HS-5 (cell line): ENCODE measurements around the gene QPCT.
A peak's percentile ranks its signal among the peaks of the same experiment; 100 is the strongest.
"Not testable (repeated sequence)": the region's sequence is repeated elsewhere in the genome, so short reads cannot be mapped to it uniquely, and the experiment has no call there.

Experiments used
- DNase-seq: peaks from one replicate; pipeline ENCODE4 v3.0.0-alpha.2; 2012; ENCODE audit warnings: low read depth

The QPCT gene

DNA sequence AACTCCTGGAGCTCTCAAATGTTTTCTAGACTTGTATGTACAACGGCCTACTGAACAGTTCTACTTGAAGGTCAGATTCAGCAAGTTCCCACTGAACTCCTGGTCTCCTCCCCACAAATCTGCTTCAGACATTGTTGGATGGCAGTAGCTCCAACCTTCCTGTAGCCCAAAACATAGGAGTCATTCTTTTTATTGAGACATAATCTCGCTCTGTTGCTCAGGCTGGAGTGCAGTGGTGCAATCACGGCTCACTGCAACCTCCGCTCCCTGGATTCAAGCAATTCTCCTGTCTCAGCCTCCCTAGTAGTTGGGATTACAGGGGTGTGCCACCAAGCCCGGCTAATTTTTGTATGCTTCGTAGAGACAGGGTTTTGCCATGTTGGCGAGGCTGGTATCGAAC, 47.3 kb downstream of the QPCT start:
- DNase-seq: no peak

DNA sequence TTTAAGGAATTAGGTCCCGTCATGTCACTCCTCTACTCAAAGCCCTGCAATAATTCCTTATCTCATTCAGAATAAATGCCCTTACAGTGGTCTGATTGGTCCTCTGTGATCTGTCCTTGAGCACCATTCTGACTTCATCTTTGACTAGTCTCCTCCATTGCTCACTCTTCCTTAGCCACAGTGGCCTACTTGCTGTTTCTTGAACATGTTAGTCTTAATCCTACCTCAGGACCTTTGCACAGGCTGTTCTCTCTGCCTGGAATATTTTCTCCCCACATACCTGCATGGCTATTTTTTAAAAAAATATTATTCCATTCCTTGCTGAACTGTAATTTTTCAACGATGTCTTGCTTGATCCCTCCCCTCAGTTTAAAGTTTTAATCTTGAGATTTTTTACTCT, 48.0 kb downstream of the QPCT start:
- DNase-seq: no peak

- no peak for DNase-seq
These were observed 49.8 kb downstream of the QPCT start for GRCh38 chr2:37394263-37394662.

DNA sequence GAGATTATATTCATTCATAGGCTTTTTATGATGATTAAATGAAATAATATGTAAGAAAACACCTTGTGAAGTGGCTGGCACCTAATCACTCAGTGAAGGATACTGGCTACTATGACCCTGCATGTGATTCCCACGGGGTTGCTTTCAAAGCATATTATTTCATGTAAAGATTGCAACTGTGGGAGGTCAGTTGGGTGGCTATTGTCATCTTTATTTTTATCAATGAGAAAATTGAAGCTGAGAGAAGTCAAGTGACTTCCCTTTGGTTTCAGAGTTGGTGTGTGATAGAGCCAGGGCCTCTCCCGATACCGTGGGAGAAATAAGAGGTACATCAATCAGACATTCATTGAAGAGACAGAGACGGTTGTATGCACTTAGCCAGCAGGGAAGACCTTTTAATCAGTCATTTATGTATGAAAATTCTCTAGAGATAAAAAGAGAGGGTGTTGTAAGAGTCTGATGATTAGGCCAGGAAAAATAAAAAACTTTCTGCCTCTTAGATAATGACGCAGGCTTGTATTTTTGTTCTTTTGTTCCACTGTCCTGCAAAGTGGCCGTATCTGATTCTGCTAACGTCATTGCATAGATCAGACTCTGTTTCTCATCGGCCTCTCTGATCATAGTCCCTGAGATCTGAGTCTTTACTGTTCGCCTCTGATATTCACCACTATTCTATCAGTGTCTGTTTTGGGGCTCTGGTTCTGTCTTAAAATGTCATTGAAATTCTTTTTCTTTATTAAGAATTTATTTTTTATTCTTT, 50.5 kb downstream of the QPCT start:
- DNase-seq: no peak

GRCh38 chr2:37396890-37397565, 52.6 kb downstream of the QPCT start:
- no peak for DNase-seq

DNA sequence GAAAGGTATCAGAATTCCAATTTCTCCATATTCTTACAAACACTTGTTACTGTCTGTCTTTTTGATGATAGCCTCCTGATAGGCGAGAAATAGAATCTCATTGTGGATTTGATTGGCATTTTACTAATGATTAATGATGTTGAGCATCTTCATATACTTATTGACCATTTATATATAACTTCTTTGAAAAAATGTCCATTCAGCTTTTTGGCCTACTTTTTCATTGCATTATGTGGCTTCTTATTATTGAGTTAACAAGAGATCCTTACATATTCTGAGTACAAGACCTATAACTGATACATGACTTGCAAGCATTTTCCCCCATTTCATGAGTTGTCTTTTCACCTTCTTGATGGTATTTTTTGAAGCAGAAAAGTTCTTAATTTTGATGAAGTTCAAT, 54.6 kb downstream of the QPCT start:
- DNase-seq: no peak

- no peak for DNase-seq
These were observed 55.6 kb downstream of the QPCT start for GRCh38 chr2:37400041-37400440.

DNA sequence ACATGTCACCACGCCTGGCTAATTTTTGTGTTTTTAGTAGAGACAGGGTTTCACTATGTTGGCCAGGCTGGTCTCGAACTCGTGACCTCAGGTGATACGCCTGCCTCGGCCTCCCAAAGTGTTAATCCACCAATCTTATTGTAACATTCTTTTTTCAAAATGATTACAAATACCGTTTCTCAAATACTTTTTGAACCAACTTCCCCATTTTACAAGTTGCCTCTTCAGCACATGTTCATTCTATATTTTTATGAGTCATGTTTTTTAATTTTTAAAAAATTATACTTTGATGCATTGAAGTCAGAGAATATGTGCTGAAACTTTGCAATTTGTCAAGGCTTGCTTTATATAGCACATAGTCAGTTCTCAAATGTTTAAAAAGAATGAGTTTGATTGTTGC, 58.2 kb downstream of the QPCT start:
- DNase-seq: no peak

DNA sequence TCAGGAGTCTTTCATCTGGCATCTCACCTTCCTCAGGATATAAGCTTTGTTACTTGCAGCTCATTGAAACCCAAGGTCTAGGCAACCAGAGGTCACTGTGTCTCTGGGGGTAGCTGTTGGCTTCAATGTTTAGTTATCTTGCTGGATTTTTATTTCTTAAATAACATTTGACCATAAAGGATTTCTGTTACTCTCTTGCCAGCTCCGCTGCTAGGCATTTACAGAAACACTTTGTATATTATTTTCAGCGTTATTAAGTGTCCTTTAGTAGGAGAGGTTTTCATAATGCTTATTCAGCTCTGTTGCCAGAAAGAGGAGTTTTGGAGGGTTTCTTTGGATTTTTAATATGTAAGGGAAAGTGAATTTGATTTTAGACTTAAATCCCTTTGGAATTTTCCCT, 61.4 kb downstream of the QPCT start:
- DNase-seq: no peak

GRCh38 chr2:37412231-37412630, 67.8 kb downstream of the QPCT start:
- no peak for DNase-seq

DNA sequence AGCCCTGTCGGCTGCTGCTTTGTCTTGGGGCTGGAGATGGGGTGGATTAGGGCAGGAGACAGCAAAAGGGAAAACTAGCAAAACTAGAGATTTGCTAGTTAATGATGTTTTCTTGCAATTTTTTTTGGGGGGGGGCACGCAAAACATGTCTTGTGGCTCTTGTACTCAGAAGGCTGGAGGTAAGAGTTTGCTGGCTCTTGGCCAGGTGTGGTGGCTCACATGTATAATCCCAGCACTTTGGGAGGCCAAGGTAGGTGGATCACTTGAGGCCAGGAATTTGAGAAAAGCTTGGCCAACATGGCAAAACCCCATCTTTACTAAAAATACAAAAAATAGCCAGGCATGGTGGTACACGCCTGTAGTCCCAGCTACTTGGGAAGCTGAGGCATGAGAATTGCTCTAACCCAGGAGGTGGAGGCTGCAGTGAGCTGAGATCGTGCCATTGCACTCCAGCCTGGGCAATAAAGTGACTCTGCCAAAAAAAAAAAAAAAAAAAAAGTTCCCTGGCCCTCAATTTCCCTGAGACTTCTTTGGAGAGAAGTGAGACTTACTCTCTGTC, 69.6 kb downstream of the QPCT start:
- DNase-seq: not testable (repeated sequence)

GRCh38 chr2:37414470-37414949, 70.1 kb downstream of the QPCT start:
- DNase-seq: peak; percentile 42

- DNase-seq: no peak
These were observed 70.8 kb downstream of the QPCT start for GRCh38 chr2:37415128-37415820.

DNA sequence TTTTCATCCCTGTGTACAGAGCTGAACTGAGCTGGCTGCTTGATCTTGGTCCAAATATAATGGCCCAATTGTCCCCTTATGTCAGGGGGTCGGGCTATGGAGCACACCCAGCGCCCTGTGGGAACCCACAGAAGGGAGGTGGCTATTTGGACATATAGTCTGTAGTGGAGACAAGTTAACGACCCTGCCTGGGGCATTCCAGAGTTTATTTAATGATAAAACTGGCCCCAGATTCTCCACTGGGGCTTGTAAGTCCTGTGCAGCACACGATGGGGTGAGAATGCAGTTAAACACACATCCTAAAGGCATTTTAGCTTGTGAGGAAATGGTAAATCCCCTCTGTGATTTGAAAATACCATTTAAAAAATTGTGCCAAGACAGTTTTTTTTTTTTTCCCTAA, 72.9 kb downstream of the QPCT start:
- no peak for DNase-seq

DNA sequence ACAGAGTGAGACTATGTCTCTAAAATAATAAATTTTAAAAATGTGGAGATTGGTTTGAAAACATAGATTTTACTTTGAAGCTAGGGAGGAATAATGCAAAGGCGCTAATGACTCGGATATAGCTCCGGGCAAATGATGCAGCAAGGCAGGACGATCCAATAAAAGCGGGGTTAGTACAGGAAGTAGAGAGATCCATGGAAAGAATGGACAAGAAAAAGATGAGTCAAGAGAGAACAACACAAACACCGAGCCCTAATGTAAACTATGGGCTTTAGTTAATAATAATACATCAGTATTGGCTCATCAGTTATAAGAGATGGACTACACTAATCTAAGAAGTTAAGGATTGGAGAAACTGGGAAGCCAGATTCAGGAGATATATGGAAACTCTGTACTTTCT, 74.5 kb downstream of the QPCT start:
- DNase-seq: no peak

DNA sequence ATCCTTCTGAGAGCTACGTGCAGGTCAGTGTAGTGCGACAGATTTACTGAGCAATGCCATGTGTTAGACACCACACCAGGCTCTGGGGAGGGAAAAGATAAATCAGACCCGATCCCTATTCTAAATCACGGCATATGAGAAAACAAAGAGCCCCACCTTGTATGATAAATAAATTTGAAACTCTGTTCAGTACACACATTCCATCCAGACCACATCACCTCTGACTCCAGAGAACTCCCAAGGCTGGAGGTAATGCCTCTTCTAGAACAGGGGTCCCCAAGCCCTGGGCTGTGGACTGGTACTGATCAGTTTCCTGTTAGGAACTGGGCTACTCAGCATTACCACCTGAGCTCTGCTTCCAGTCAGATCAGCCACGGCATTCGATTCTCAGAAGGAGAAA, 77.3 kb downstream of the QPCT start:
- no peak for DNase-seq

DNA sequence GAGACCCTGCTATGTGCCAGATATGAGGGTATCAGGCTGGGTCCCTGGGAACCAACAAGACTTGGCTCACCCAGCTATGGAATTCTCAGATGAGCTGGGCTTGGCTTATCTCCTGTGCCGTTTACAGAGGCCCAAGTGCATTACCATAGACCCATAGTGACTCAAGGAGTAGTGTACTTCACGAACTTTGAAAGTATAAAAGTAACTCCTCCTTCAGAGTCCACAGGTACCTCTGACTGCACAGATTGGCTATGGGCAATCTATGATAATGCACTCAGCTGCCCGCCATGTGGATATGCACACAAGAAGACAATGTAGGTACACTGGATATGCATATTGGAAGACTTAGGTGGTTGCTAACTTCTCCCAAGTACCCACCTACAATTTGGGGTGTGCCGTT, 78.4 kb downstream of the QPCT start:
- DNase-seq: no peak
